MV-4-11 (cell line): ENCODE measurements around the gene GPD1.
"Not testable (repeated sequence)": the region's sequence is repeated elsewhere in the genome, so short reads cannot be mapped to it uniquely, and the experiment has no call there.

ENCODE experiments used
- DNase-seq: peaks from one replicate; lab custom pipeline; 2025; lab: John Stamatoyannopoulos, UW

GPD1 gene

GRCh38 chr12:50123203-50123602 is 19.4 kb downstream of the GPD1 start:
- DNase-seq, result peak; percentile 39

DNA sequence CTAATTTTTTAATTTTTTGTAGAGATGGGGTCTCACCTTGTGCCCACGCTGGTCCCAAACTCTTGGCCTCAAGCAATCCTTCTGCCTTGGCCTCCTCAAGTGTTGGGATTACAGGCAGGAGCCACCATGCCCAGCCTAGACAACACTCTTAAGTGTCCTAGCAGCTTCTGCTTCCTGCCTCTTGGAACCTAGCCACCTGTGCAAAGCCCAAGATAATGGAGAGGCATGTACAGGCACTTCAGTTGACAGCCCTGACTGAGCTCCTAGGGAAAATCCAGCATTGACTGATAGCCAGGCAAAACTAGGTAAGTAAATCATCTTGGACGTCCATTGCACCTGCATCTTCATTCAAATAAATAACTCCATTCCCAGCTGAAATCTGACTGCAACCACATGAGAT is 23.7 kb downstream of the GPD1 start:
- DNase-seq, result no peak

DNA sequence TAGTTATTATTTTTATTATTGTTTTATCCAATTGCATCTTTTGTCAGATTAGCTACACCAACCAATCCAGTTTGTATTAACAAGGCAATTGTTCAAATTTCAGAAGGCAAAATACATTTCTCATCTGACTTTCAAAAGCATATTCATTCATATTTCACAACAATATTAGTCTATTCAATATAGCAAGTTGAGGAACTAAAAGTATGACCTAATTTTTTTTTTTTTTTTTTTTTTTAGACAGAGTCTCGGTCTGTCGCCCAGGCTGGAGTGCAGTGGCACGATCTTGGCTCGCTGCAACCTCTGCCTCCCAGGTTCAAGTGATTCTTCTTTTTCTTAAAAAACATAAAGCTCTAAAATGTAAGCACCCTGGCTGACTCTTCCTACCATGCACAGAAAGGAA is 25.5 kb downstream of the GPD1 start:
- peak; percentile 43 for DNase-seq

DNA sequence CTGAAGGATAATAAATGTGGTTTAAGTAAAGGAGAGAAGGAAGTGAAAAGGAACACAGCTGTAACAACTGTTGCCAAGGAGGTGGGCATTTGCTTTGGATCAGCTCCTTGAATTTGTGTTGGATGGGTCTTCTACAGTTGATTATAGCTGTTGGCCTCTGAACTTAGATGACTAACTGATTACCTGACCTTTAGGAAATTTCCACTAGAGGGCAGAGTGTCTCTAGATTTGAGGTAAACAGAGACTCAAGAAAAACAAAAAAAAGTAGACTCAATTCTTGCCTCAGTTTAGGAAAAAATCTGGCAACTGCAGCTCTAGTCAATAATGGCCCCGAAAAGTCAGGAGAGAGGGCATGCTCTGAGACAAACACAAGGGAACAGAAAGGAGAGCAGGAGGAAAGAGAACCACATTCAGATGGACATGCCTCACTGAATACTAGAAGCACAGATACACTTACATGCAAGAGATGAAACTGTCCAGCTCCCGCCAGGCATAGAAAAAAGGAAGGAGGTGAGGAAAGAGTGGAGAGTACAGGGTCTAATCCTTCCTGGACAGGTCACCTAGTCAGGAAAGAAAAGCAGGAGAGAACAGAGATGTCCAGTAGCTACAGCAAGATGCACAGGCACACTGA is 28.8 kb downstream of the GPD1 start:
- DNase-seq, result peak; percentile 27

GRCh38 chr12:50142993-50143392 is 39.2 kb downstream of the GPD1 start:
- DNase-seq, result no peak

- DNase-seq, result no peak
Measured at GRCh38 chr12:50145439-50145838, 41.6 kb downstream of the GPD1 start.

DNA sequence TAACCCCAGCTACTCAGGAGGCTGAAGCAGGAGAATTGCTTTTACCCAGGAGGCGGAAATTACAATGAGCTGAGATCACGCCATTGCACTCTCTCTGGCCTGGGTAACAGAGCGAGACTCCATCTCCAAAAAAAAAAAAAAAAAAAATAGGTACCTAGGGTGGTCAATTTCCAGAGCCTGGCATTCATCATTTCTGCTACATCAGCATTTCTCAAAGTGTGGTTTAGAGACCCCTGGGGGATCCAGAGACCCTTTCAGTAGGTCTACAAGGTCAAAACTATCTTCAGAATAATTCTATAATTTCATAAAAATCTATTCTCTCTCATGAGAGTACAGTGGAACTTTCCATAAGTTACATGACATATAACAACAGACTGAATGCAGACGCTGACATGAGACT is 43.5 kb downstream of the GPD1 start:
- DNase-seq, result no peak

DNA sequence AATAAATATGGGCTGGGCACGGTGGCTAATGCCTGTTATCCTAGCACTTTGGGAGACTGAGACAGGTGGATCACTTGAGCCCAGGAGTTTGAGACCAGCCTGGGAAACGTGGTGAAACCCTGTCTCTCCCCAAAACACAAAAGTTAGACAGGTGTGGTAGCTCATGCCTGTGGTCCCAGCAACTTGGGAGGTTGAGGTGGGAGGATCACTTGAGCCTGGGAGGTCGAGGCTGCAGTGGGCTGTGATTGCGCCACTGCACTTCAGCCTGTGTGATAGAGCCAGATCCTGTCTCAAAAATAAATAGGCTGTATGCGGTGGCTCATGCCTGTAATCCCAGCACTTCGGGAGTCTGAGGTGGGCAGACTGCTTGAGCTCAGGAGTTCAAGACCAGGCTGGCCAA is 44.2 kb downstream of the GPD1 start:
- DNase-seq, result not testable (repeated sequence)

DNA sequence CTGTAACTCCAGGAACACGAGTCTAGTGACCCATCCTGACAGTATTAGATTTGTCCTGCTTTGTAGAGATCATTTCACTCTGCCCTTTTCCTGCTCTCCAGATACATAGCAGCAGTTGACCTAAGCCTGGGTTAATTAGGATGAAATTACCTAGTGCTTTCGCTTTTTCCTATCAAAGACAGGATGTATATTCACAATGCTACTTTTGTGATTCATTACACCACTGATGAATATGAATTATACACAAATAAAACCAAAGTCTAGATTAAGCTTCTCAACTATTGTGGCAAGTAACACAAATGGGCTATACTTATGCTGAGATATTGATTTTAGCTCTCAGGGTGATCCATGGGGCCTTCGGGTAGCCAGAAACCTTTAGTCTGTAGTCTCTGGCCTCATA is 45.5 kb downstream of the GPD1 start:
- no peak for DNase-seq

DNA sequence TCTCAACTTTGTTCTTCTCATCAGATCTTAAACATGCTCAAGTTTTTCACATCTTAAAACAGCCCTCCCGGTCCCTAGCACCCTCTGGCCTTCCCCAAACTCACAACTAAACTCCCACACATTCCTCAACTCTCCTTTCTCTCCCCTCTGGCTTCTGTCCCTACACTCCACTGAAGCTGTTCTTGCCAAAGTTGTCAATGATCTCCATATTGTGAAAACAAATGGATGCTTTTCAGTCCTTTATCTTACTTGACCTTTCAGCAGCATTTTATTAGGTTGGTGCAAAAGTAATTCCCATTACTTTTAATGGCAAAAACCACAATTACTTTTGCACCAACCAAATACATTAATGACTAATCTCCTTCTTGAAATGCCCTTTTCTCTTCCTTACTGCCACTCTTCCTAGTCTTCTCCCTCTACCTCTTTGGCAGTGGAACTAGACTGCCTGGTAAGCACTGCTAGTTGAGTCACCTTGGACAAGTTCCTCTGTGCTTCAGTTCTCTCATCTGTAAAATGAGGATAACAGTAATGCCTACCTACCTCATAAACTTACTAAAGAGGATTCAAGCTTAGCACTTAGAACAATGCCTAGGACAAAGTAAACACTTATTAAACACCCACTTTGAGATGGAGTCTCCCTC is 47.4 kb downstream of the GPD1 start:
- DNase-seq, result no peak

GRCh38 chr12:50154947-50155346 is 51.1 kb downstream of the GPD1 start:
- not testable (repeated sequence) for DNase-seq

GRCh38 chr12:50156641-50157040 is 52.8 kb downstream of the GPD1 start:
- DNase-seq, result no peak

- no peak for DNase-seq
Measured at GRCh38 chr12:50157259-50157658, 53.5 kb downstream of the GPD1 start.

- no peak for DNase-seq
Measured at GRCh38 chr12:50160643-50161042, 56.8 kb downstream of the GPD1 start.
